Measurements from ENCODE around the gene SLC22A3. TPM values are rescaled to one million over a fixed set of nuclear protein-coding genes. Genes with fewer than 3 reads are reported as not detected.
A peak's percentile ranks its signal among the peaks of the same experiment; 100 is the strongest.

The SLC22A3 gene
- total and polyA plus RNA-seq, 2 of the 13 experiments (the other 11 are each of a cell fraction or from before 2014, with no cell fraction given): 12.0 to 31.5 TPM

DNA sequence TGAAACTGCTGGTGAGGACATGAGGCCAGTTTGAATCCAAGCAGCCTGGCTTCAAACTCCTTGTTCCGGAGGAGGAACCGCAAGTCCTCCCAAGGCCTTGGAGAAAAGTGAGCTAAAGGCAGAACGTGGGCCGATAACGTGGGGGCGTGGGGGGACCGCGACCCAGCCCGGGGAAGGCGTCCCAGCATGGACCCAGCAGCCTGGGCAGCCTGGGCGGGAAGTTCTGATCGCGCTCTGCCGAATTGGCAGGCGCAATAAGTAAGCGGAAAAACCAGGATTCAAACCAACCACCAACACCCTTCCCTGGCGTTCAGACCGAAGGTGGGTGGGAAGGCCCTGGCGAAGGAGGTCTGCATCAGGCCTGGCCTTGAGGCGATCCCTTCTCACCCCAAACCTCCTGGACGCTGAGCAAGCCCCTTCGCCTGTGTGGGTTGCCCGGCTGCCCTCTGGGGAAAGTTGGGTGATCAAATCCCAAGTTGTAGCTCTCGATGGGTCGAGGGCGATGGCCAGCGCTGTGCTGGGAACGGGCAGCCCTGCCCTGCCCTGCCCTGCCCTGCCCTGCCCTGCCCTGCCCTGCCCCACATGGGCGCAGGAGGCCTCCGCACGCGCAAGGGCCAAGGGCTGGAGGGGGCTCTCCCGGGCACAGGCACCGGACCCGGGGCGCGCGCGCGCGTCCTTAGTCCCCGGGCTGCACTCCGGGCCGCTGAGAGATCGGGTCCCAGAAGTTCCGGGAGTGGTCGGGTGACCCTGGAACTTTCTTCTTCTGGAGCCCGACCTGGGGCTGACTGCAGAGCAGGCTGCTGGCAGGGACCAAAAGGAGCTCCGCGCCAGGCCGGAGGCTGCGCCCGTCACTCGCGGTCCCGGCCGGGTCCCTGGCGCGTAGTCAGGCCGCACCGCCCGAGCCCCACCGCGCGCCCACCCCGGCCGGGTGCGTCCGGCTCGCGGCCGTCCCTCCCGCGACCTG lies 637 bp upstream of the SLC22A3 start (continued):
- TF ChIP-seq TBX3 (IDR thresholded peaks at IDR 0.05; ENCODE audit: borderline replicate concordance): no peak
- TF ChIP-seq MTA3 (CRISPR knock-in tag; IDR thresholded peaks at IDR 0.05): no peak
- TF ChIP-seq, protein P1, sequence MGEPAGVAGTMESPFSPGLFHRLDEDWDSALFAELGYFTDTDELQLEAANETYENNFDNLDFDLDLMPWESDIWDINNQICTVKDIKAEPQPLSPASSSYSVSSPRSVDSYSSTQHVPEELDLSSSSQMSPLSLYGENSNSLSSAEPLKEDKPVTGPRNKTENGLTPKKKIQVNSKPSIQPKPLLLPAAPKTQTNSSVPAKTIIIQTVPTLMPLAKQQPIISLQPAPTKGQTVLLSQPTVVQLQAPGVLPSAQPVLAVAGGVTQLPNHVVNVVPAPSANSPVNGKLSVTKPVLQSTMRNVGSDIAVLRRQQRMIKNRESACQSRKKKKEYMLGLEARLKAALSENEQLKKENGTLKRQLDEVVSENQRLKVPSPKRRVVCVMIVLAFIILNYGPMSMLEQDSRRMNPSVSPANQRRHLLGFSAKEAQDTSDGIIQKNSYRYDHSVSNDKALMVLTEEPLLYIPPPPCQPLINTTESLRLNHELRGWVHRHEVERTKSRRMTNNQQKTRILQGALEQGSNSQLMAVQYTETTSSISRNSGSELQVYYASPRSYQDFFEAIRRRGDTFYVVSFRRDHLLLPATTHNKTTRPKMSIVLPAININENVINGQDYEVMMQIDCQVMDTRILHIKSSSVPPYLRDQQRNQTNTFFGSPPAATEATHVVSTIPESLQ (CRISPR knock-in tag; conservative IDR thresholded peaks at IDR 0.05): no peak
- 0 out of 2 replicates have a peak, but pooled peaks have one; percentile 38 for TF ChIP-seq ZFYVE20 (CRISPR knock-in tag; IDR thresholded peaks at IDR 0.05; ENCODE audit: borderline replicate concordance, low read depth)
- no peak for TF ChIP-seq FOXA3 (CRISPR knock-in tag; IDR thresholded peaks at IDR 0.05)
- no peak for TF ChIP-seq ZNF746 (CRISPR knock-in tag; IDR thresholded peaks at IDR 0.05)
- TF ChIP-seq NR3C1 (CRISPR knock-in tag; IDR thresholded peaks at IDR 0.05): no peak
- TF ChIP-seq SOX13 (IDR thresholded peaks at IDR 0.05): no peak
- no peak for TF ChIP-seq SOX13 (CRISPR knock-in tag; conservative IDR thresholded peaks at IDR 0.05 in 1 of 2, IDR thresholded peaks at IDR 0.05 in 1 of 2)
- TF ChIP-seq SCMH1 (CRISPR knock-in tag; IDR thresholded peaks at IDR 0.05; ENCODE audit: borderline replicate concordance): no peak
- TF ChIP-seq KDM5B (CRISPR knock-in tag; IDR thresholded peaks at IDR 0.05; ENCODE audit: borderline replicate concordance): peak; percentile 15; the same call in 1 of the 2 replicates
- TF ChIP-seq BORCS8-MEF2B (CRISPR knock-in tag; IDR thresholded peaks at IDR 0.05): peak; percentile 51; the same call in 1 of the 2 replicates
- no peak for TF ChIP-seq ZNF704 (CRISPR knock-in tag; IDR thresholded peaks at IDR 0.05; ENCODE audit: borderline replicate concordance)
- no peak for TF ChIP-seq SOX6 (IDR thresholded peaks at IDR 0.05)
- no peak; the same call in 1 of the 2 replicates for TF ChIP-seq SOX6 (CRISPR knock-in tag; IDR thresholded peaks at IDR 0.05)
- TF ChIP-seq ZFP91 (CRISPR knock-in tag; IDR thresholded peaks at IDR 0.05; ENCODE audit: borderline replicate concordance): no peak
- TF ChIP-seq, protein P2, sequence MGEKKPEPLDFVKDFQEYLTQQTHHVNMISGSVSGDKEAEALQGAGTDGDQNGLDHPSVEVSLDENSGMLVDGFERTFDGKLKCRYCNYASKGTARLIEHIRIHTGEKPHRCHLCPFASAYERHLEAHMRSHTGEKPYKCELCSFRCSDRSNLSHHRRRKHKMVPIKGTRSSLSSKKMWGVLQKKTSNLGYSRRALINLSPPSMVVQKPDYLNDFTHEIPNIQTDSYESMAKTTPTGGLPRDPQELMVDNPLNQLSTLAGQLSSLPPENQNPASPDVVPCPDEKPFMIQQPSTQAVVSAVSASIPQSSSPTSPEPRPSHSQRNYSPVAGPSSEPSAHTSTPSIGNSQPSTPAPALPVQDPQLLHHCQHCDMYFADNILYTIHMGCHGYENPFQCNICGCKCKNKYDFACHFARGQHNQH (CRISPR knock-in tag; IDR thresholded peaks at IDR 0.05): no peak
- no peak for TF ChIP-seq GPN1 (CRISPR knock-in tag; IDR thresholded peaks at IDR 0.05; ENCODE audit: borderline replicate concordance)
- no peak for TF ChIP-seq ZNF775 (CRISPR knock-in tag; IDR thresholded peaks at IDR 0.05; ENCODE audit: borderline replicate concordance)
- no peak for TF ChIP-seq ZNF343 (CRISPR knock-in tag; IDR thresholded peaks at IDR 0.05)
- TF ChIP-seq MYC (CRISPR knock-in tag; IDR thresholded peaks at IDR 0.05; ENCODE audit: borderline replicate concordance): no peak; the same call in 1 of the 2 replicates
- TF ChIP-seq MAFF (IDR thresholded peaks at IDR 0.05; ENCODE audit: low read depth, low read length): no peak
- no peak for TF ChIP-seq TRIM24 (CRISPR knock-in tag; IDR thresholded peaks at IDR 0.05)
- TF ChIP-seq MEF2D (CRISPR knock-in tag; IDR thresholded peaks at IDR 0.05): no peak

All from HepG2 (cell line).